Hepatocyte (in vitro differentiated cells): ENCODE data around the gene KRTAP10-3. TPM values are rescaled to one million over a fixed set of nuclear protein-coding genes. Genes with fewer than 3 reads are reported as not detected.

Experiments
- DNase-seq: peaks from one replicate; pipeline ENCODE4 v3.0.0-alpha.2; 2016; ENCODE audit warnings: low spot score
- H2AFZ ChIP-seq: fragments of 200-600 bp; sonication (generic); 2 replicates; pipeline ENCODE4 v1.6.0; 2016; ENCODE audit warnings: antibody characterized with exemption, mild to moderate bottlenecking
- H3K27ac ChIP-seq: fragments of 200-600 bp; sonication (generic); 2 replicates; pipeline ENCODE4 v1.5.1; 2016; ENCODE audit warnings: mild to moderate bottlenecking
- H3K27me3 ChIP-seq: fragments of 200-600 bp; sonication (generic); 2 replicates; pipeline ENCODE4 v1.6.1; 2016
- H3K36me3 ChIP-seq: fragments of 200-600 bp; sonication (generic); replicated peaks from 2 replicates; pipeline ENCODE4 v1.5.1; 2016; ENCODE audit warnings: low read depth; ENCODE audit not compliant: insufficient read depth
- H3K4me1 ChIP-seq: fragments of 200-600 bp; sonication (generic); 2 replicates; pipeline ENCODE4 v1.5.1; 2016; ENCODE audit warnings: mild to moderate bottlenecking, moderate library complexity; ENCODE audit not compliant: insufficient read depth
- H3K4me2 ChIP-seq: fragments of 200-600 bp; sonication (generic); 2 replicates; pipeline ENCODE4 v1.6.0; 2016
- H3K4me3 ChIP-seq: fragments of 200-600 bp; sonication (generic); 2 replicates; pipeline ENCODE4 v1.5.1; 2016; ENCODE audit warnings: mild to moderate bottlenecking
- H3K79me2 ChIP-seq: fragments of 200-600 bp; sonication (generic); 2 replicates; pipeline ENCODE4 v1.6.0; 2017; ENCODE audit warnings: mild to moderate bottlenecking
- H3K9me2 ChIP-seq: fragments of 200-600 bp; sonication (generic); replicated peaks from 2 replicates; pipeline ENCODE4 v1.6.0; 2017; ENCODE audit warnings: mild to moderate bottlenecking; ENCODE audit not compliant: insufficient read depth
- H3K9me3 ChIP-seq: fragments of 200-600 bp; sonication (generic); 2 replicates; pipeline ENCODE4 v1.5.1; 2016; ENCODE audit warnings: low read depth, mild to moderate bottlenecking
- H4K20me1 ChIP-seq: fragments of 200-600 bp; sonication (generic); 2 replicates; pipeline ENCODE4 v1.6.0; 2016; ENCODE audit warnings: mild to moderate bottlenecking; ENCODE audit not compliant: insufficient read depth, poor library complexity, severe bottlenecking
- EZH2 ChIP-seq: fragments of 200-600 bp; sonication (generic); IDR thresholded peaks from 2 replicates; pipeline ENCODE4 v1.6.1; 2016; ENCODE audit warnings: antibody characterized with exemption, mild to moderate bottlenecking, borderline replicate concordance
- EZH2phosphoT487 ChIP-seq: fragments of 200-600 bp; sonication (generic); IDR thresholded peaks from one replicate; pipeline ENCODE4 v1.6.1; 2018; ENCODE audit warnings: antibody characterized with exemption, mild to moderate bottlenecking, low read depth, moderate library complexity; ENCODE audit not compliant: unreplicated experiment, severe bottlenecking
- WGBS: methylation state at CpG from one replicate; pipeline ENCODE4 v1.1.6; 2016; ENCODE audit warnings: low lambda C conversion rate; ENCODE audit errors: missing lambda C conversion rate; 5-methylcytosine and 5-hydroxymethylcytosine counted together
- polyA plus RNA-seq: library from polyadenylated mRNA; unstranded; fragments of >200 nt; fragmentation: Nextera tagmentation; extraction: Ambion mirVana; gene quantifications from 2 replicates; pipeline ENCODE4 v1.2.1, GENCODE V29; 2016
- total RNA-seq: library from RNA; depleted of rRNA; stranded (reverse); fragments of >200 nt; gene quantifications from 2 replicates; pipeline ENCODE4 v1.2.3, GENCODE V29; 2014
- TF ChIP-seq, protein P1 (sequence below): fragments of 200-600 bp; sonication (generic); IDR thresholded peaks from 2 replicates; pipeline ENCODE4 v1.5.1; 2016; ENCODE audit warnings: antibody characterized with exemption, mild to moderate bottlenecking; ENCODE audit not compliant: poor library complexity

Gene KRTAP10-3
- total and polyA plus RNA-seq, 2 experiments from 2014 or later, result not detected

DNA sequence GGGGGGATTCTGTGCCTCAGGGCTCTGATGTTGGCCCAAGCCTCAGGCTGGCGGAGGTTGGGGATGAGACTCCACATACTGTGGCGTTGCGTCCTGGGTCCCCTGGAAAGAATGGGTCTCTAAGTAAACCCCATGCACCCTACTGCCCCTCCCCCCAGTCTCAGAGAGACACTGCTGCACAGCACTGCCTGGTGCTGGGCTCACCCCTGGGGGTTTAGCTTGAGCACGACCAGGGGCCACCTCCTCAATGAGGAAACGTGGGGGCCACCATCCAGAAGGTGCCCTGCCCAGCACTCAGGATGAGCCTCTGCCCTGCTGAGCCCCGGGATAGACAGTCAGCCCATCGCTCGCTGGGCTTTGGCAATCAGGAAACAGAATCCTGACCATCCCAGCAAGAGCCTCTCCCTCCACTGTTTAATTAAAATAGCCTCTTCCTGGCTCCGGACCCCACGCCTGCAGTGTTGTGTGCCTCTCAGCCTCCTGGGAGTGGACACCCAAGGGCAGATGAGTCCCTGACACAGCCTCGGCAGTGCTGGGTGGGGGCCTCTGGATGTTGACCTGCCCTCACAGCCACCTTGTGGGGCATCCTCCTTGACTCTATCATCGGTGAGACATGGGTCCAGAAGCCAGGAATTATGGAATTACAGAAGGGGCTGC is 11.4 kb upstream of the KRTAP10-3 start:
- no peak for DNase-seq
- TF ChIP-seq, protein P1, sequence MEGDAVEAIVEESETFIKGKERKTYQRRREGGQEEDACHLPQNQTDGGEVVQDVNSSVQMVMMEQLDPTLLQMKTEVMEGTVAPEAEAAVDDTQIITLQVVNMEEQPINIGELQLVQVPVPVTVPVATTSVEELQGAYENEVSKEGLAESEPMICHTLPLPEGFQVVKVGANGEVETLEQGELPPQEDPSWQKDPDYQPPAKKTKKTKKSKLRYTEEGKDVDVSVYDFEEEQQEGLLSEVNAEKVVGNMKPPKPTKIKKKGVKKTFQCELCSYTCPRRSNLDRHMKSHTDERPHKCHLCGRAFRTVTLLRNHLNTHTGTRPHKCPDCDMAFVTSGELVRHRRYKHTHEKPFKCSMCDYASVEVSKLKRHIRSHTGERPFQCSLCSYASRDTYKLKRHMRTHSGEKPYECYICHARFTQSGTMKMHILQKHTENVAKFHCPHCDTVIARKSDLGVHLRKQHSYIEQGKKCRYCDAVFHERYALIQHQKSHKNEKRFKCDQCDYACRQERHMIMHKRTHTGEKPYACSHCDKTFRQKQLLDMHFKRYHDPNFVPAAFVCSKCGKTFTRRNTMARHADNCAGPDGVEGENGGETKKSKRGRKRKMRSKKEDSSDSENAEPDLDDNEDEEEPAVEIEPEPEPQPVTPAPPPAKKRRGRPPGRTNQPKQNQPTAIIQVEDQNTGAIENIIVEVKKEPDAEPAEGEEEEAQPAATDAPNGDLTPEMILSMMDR, result no peak
- TF ChIP-seq EZH2phosphoT487 (no peak), EZH2 (no peak)
- H3K9me2 ChIP-seq, result no peaks in the 10 kb centered on the region
- H2AFZ ChIP-seq, result no peak overlapping the region
- H3K27ac ChIP-seq, result no peak overlapping the region
- WGBS, result 90% methylated on average over 12 of the region's 12 CpGs
- H3K36me3 ChIP-seq, result no peaks in the 10 kb centered on the region
- no peaks in the 10 kb centered on the region for H3K9me3 ChIP-seq
- H3K4me1 ChIP-seq, result peaks cover 1% of the 10 kb centered on the region
- no peaks in the 10 kb centered on the region for H3K27me3 ChIP-seq
- H3K79me2 ChIP-seq, result no peaks in the 10 kb centered on the region
- H3K4me2 ChIP-seq, result no peak overlapping the region
- no peak overlapping the region for H3K4me3 ChIP-seq
- no peaks in the 10 kb centered on the region for H4K20me1 ChIP-seq

GRCh38 chr21:44568667-44569556 is 10.3 kb upstream of the KRTAP10-3 start:
- Histone ChIP-seq H3K27me3 (no peaks in the 10 kb centered on the region), H4K20me1 (no peaks in the 10 kb centered on the region), H2AFZ (no peak overlapping the region), H3K79me2 (no peaks in the 10 kb centered on the region), H3K9me3 (no peaks in the 10 kb centered on the region), H3K27ac (no peak overlapping the region), H3K9me2 (no peaks in the 10 kb centered on the region), H3K4me2 (no peak overlapping the region), H3K36me3 (no peaks in the 10 kb centered on the region), H3K4me1 (no peaks in the 10 kb centered on the region), H3K4me3 (no peak overlapping the region)
- TF ChIP-seq, protein P1, result no peak
- TF ChIP-seq EZH2 (no peak), EZH2phosphoT487 (no peak)
- WGBS, result 84% methylated on average over 26 of the region's 27 CpGs
- DNase-seq, result no peak

GRCh38 chr21:44568261-44568660 is 9.7 kb upstream of the KRTAP10-3 start:
- H3K27me3 ChIP-seq, result no peaks in the 10 kb centered on the region
- DNase-seq, result no peak
- no peak overlapping the region for H3K4me3 ChIP-seq
- WGBS, result 92% methylated on average over 11 of the region's 12 CpGs
- H2AFZ ChIP-seq, result no peak overlapping the region
- no peaks in the 10 kb centered on the region for H3K9me3 ChIP-seq
- no peaks in the 10 kb centered on the region for H3K36me3 ChIP-seq
- no peaks in the 10 kb centered on the region for H3K9me2 ChIP-seq
- H3K79me2 ChIP-seq, result no peaks in the 10 kb centered on the region
- no peak overlapping the region for H3K27ac ChIP-seq
- H4K20me1 ChIP-seq, result no peaks in the 10 kb centered on the region
- H3K4me2 ChIP-seq, result no peak overlapping the region
- H3K4me1 ChIP-seq, result no peaks in the 10 kb centered on the region
- TF ChIP-seq EZH2, result no peak
- TF ChIP-seq, protein P1, result no peak
- no peak for TF ChIP-seq EZH2phosphoT487
